ENCODE data around the gene NANS.

Gene NANS

GRCh38 chr9:98046180-98046543, 10.4 kb upstream of the NANS start:
- no peak for TF ChIP-seq CTCF (IDR thresholded peaks at IDR 0.05; ENCODE audit: low read depth, low read length, missing control alignments)
- no peak overlapping the region for H3K4me3 ChIP-seq (ENCODE audit: low read depth, low read length)
- in situ Hi-C loops (cut with HindIII; ENCODE audit: low sequenced_read_pairs), result no loop called here
- no peak for DNase-seq (ENCODE audit: low read depth)

- H3K4me3 ChIP-seq (ENCODE audit: low read depth, low read length), result no peak overlapping the region
- no peak for DNase-seq (ENCODE audit: low read depth)
- in situ Hi-C loops (cut with HindIII; ENCODE audit: low sequenced_read_pairs), result no loop called here
- no peak for TF ChIP-seq CTCF (IDR thresholded peaks at IDR 0.05; ENCODE audit: low read depth, low read length, missing control alignments)
Observed at GRCh38 chr9:98047002-98047401, 9.5 kb upstream of the NANS start.

DNA sequence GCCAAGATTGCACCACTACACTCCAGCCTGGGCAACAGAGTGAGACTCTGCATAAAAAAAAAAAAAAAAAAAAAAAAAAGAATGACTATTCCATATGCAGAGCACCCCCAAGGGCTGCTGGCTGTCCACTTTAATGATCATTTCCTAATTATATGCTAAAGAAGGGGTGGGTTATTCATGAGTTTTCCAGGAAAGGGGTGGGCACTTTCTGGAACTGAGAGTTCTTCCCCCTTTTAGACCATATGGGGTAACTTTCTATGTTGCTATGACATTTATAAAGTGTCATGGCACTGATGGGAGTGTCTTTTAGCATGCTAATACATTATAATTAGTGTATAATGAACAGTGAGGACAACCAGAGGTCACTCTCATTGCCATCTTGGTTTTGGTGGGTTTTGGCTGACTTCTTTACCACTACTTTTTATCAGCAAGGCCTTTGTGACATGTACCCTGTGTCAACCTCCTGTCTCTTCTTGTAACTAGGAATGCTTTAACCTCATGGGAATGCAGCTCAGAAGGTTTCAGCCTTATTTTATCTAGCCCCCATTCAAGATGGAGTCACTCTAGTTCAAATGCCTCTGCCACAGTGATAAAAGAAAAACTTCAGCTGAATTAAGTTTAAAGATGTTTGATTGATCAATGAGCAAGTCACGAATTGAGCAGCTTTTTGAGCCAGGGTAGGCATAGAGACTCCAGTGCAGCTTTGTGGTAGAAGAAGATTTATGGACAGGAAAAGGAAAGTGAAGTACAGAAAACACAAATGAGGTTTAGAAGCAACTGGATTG, 7.1 kb upstream of the NANS start:
- no peak for TF ChIP-seq CTCF (IDR thresholded peaks at IDR 0.05; ENCODE audit: low read depth, low read length, missing control alignments)
- no peak for DNase-seq (ENCODE audit: low read depth)
- no peak overlapping the region for H3K4me3 ChIP-seq (ENCODE audit: low read depth, low read length)
- in situ Hi-C loops (cut with HindIII; ENCODE audit: low sequenced_read_pairs), result no loop called here

DNA sequence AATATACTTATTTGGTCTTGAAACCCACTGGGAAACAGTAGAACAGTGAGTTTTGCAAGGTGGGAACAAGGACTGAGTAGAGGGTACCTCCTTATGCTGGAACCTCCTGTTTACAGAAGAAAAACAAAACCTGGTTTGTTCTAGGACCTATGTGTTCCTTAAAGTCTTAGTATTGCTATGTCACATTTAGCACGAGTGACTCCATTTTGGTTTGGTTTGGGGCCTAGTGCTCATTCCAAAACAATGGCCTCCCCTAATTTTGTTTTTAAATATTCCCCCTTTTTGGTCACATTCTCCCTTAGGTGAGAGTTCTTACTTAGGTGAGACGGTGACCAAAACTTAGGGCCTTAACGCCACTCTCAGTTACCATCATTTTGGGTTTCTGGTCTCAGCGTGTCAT, 6.2 kb upstream of the NANS start:
- TF ChIP-seq CTCF (IDR thresholded peaks at IDR 0.05; ENCODE audit: low read depth, low read length, missing control alignments), result no peak
- in situ Hi-C loops (cut with HindIII; ENCODE audit: low sequenced_read_pairs), result no loop called here
- no peak for DNase-seq (ENCODE audit: low read depth)
- H3K4me3 ChIP-seq (ENCODE audit: low read depth, low read length), result no peak overlapping the region

DNA sequence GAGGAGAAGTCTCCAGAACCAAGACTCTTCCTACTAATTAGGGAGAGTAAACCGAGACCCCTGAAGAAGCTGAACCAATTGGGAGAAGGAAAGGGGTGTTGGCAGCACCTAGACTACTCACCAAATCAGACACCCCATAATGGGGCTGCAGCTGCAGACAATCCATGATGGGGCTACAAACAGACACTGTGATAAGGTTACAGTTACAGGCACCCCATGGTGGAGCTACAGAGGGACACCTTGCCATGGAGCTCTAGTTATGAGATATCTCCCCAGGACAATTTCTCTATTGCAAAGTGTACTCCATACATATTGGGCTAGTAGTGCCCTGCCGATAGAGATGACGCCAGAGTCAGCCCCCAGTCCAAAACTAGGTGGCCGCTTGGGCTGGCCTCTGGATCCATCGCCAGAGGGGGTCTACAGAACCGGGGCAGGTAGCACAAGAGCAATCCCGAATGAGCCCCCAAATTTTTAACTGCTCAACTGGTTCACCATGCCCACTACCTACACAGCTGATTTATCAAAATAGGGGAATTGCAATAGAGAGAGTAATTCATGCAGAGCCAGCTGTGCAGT, 2.1 kb upstream of the NANS start:
- DNase-seq (ENCODE audit: low read depth), result no peak

DNA sequence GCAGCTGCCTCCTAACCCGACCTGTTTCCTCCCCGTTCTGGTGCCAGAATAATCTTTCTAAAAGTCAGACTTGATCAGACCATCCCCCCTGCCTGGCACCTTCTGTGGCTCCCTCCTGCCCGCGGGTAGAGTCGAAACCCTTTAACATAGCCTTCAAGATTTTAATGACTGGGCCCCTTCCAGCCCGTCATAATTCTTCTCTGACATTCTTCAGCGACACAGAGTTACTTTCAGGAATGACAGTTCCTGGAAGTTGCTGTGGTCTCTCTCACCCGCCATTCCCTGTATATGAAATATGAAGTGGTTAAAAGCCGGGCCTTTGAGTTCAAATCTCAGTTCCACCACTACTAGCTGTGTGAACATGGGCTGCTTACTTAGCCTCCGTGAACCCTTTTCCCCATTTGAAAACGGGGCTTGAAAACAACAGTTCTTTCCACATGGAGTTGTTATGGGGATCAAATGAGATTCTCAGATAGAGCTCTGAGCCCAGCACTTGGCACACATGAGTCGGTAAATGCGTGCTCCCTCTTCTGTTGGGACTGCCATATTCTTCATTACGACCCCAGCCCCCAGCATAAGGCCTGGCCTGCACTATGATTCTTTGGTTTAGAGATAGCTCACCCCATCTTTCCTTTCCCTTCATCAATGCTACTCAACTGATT, 737 bp downstream of the NANS start:
- in situ Hi-C loops (cut with HindIII; ENCODE audit: low sequenced_read_pairs), result no loop called here
- peak overlapping the region; percentile 76 for H3K4me3 ChIP-seq (ENCODE audit: low read depth, low read length)
- TF ChIP-seq CTCF (IDR thresholded peaks at IDR 0.05; ENCODE audit: low read depth, low read length, missing control alignments), result no peak
- no peak for DNase-seq (ENCODE audit: low read depth)

More for the DNA sequence above, 2.1 kb upstream of the NANS start:
- no peak overlapping the region for H3K4me3 ChIP-seq (ENCODE audit: low read depth, low read length)
- in situ Hi-C loops (cut with HindIII; ENCODE audit: low sequenced_read_pairs), result no loop called here
- no peak for TF ChIP-seq CTCF (IDR thresholded peaks at IDR 0.05; ENCODE audit: low read depth, low read length, missing control alignments)

Measured in astrocyte of the cerebellum (primary cell).